GM21786 (cell line): ENCODE measurements around the gene EVX2.

Experiments
- ATAC-seq: cut with Tn5 transposase; IDR thresholded peaks from one replicate; pipeline ENCODE4 v1.9.1; 2021; ENCODE audit not compliant: unreplicated experiment

The EVX2 gene

GRCh38 chr2:176122052-176122682, 38.4 kb upstream of the EVX2 start:
- no peak for ATAC-seq

- ATAC-seq, result no peak
Measured at GRCh38 chr2:176121190-176122051, 37.7 kb upstream of the EVX2 start.

DNA sequence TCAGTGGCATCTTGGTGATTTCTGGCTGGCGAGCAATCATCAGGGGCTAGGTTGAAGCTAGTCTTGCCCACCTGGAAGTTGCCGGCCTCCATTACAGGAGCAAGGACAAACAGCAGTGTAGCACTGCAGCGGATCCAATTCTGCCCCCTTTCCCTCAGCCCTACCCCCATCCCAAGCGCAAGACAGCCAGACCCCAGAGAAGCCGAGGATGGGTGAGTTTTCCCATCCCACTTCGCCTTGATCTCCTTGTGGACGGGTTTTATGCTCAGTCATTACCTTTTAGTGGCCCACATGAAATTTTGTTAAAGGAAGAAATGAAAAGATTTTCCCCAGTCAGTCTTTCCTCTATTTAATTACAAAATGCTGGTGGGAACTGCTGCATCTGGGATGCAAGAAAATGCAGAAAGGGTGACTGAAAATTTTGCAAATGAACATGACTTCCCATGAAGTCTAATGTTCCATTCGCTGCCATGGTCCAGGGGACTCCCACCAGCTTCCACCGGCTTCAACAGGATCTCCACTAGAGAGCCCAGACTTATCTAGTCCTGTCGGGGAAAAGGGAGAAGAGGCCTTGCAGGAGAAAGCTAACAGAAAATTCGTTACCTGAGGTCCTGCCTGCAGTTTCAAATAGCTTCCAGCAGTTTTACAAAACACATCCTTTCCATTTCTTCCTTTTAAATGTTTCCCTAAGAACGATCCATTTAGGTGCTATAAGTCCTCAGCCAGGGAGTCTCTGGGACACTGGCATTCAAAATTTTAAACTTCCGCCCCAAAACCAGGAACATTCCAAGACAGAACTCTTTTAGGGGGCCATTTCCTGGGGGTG, 36.8 kb upstream of the EVX2 start:
- ATAC-seq, result no peak

DNA sequence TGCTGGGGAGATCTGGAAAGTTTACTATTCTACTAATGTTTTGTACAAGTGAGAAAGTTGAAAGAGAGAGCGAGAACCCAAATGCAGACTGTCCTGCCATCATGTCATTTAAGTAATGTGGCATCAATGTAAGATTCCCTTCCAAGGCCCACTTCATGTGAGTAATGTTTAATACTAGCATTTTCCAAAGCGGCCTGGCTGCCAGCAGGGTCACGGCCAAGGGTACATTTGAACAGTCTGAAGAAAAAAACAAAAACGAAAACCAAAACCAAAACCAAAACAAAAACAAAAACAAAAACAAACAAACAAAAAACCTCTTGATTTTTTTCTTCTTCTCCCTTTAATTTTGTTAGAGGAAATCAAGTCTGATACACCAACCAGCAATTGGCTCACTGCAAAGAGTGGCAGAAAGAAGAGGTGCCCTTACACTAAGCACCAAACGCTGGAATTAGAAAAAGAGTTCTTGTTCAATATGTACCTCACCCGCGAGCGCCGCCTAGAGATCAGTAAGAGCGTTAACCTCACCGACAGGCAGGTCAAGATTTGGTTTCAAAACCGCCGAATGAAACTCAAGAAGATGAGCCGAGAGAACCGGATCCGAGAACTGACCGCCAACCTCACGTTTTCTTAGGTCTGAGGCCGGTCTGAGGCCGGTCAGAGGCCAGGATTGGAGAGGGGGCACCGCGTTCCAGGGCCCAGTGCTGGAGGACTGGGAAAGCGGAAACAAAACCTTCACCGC, 35.0 kb upstream of the EVX2 start:
- no peak for ATAC-seq

- ATAC-seq, result no peak
Measured at GRCh38 chr2:176117823-176118371, 34.1 kb upstream of the EVX2 start.

DNA sequence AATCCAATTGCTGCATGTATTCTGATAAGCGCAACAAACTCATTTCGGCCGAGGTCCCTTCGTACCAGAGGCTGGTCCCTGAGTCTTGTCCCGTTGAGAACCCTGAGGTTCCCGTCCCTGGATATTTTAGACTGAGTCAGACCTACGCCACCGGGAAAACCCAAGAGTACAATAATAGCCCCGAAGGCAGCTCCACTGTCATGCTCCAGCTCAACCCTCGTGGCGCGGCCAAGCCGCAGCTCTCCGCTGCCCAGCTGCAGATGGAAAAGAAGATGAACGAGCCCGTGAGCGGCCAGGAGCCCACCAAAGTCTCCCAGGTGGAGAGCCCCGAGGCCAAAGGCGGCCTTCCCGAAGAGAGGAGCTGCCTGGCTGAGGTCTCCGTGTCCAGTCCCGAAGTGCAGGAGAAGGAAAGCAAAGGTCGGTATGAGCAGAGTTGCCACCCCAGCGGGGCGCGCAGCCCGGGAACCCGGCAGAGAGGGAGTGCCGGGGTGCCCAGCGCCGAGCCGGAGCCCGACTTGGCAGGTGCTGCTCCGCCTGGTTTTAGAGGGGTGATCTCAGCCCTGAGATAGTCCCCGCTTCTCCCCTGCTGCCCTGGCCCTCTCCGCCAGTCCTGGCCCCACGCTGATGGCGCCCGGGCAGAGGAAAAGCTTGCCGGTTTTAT, 33.5 kb upstream of the EVX2 start:
- no peak for ATAC-seq

GRCh38 chr2:176115883-176116813, 32.4 kb upstream of the EVX2 start, which contains the start of gene HOXD10:
Gene HOXD10 (plus strand): TSS chr2:176116778. CDS start chr2:176116834, 56 bp downstream.
- ATAC-seq, result no peak

DNA sequence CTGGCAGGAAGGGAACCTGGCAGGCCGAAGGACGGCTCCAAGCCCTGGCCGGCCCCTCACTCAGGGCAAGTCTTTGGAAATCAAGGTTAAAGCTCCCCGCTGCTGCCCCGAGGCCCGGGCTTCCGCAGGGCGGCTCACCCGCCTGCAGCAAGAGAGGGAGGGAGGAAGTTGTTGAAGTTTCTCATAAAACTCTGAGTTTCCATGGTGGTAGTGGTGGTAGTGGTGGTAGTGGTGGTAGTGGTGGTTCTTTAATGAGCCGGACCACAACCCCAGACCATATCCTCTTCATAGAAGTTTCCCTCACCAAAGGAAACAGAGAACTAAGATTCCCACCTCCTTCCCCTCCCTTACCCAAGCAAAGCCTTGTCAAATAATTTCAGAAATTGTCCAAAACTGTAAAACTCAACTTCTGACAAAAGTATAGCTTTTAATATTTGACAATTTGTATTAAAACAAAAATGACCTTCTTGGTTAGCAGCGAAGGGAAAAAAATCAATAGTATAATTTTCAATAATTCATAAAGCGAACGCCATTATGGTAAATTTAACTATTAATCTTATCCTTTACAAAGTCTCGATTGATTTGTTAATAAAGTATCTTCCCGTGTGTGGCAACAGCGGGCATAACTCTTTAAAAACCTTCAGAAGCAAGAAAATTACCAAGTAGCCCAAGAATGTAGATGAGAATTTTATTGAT, 31.3 kb upstream of the EVX2 start:
- no peak for ATAC-seq

GRCh38 chr2:176114120-176114929, 30.6 kb upstream of the EVX2 start:
- ATAC-seq, result no peak

GRCh38 chr2:176112375-176113302, 28.9 kb upstream of the EVX2 start:
- ATAC-seq, result no peak

- no peak for ATAC-seq
Measured at GRCh38 chr2:176111846-176112374, 28.1 kb upstream of the EVX2 start.

DNA sequence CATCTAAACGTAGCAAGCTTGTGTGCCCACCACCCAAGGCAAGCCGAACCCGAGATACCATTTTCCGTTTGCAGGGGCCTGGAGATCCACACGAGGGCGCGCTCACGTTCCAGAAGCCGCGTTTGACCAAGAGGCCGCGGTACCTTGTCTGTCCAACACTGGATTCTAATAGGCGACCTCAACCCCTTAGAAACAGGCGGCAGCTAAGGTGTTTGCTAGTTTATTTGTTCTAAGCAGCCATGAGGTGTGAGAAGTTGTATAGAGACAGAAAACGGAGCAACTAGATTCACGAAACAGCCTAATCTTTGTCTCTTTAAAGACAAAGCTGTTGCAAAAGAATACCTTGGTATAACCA, 27.5 kb upstream of the EVX2 start:
- no peak for ATAC-seq

DNA sequence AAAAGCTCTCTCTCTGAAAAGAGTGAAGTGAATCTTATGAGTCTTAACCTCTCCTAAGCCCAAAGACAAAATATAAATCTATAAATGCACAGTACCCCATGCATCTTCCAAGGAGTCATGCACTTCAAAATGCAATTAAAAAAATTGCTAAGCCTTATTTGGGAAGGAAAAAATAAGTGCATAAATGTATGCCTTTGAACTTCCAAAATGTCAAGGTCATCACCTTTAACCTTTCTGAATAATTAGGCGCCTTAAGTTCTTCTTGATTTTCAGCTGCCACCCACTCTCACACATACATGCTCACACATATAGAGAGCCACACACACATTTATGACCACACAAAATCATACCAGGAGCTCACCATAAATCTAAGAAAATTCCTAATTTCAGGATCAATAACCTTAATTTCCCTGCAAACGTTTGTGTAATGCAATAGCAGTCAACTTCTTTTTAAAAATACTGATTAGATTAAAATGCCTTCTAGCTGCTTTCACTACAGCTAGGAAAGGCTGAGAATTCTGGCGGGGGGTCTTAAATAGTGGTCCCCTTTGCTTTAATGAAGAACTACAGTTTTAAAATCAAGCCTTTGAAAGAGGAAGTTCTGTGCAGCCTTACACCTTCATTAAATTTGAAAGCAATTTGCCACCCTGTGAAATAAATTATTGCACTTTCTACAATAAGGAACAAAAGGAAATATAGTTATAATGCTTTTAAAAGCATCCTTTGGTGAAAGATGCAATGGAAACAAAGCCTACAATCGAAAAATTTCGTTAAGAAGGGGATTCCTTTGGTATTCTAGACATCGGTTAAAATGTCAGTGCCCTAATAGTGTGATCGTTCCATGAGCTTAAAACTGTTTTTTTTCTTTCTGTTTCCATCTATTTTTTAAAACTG, 26.9 kb upstream of the EVX2 start:
- ATAC-seq, result no peak

GRCh38 chr2:176109946-176110345, 26.2 kb upstream of the EVX2 start:
- no peak for ATAC-seq

DNA sequence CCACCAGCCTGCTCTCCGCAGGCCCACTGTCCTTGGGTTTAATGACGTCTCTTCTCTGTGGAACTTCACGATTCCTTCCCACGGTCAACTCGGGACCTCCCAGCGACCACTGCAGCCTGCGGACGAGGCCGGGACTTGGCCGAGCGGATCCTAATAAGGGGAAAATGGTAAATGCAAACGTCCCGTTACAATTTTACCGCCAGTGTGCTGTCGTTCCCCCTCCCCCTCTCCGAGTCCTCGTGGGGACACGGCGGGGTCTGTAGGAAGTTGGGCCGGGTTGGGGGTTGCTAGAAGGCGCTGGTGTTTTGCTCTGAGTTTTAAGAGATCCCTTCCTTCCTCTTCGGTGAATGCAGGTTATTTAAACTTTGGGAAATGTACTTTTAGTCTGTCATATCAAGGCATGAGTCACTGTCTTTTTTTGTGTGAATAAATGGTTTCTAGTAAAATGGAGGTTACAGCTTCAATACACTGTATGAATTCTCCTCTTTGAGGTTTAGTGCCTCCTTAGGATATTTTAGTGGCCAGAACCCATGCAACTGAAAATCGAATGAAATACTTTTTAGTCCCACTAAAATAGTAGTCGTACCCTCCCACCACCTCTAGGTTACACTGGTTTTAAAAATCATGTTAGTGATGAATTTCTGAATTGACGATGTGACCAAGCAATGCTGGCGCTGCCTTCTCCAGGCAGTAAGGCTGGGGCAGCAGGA, 25.6 kb upstream of the EVX2 start:
- ATAC-seq, result no peak
